T follicular helper cell (primary cell): Measurements from ENCODE around the gene UHRF2.
"Not testable (repeated sequence)": the region's sequence is repeated elsewhere in the genome, so short reads cannot be mapped to it uniquely, and the experiment has no call there.

Experiments
- DNase-seq: peaks from one replicate; pipeline ENCODE4 v3.0.0-alpha.2; 2020; ENCODE audit warnings: low read depth
- total RNA-seq, 2 experiments: gene quantifications; one replicate each; lab custom pipeline; 2026; lab: John Stamatoyannopoulos, UW

UHRF2 gene, protein sequence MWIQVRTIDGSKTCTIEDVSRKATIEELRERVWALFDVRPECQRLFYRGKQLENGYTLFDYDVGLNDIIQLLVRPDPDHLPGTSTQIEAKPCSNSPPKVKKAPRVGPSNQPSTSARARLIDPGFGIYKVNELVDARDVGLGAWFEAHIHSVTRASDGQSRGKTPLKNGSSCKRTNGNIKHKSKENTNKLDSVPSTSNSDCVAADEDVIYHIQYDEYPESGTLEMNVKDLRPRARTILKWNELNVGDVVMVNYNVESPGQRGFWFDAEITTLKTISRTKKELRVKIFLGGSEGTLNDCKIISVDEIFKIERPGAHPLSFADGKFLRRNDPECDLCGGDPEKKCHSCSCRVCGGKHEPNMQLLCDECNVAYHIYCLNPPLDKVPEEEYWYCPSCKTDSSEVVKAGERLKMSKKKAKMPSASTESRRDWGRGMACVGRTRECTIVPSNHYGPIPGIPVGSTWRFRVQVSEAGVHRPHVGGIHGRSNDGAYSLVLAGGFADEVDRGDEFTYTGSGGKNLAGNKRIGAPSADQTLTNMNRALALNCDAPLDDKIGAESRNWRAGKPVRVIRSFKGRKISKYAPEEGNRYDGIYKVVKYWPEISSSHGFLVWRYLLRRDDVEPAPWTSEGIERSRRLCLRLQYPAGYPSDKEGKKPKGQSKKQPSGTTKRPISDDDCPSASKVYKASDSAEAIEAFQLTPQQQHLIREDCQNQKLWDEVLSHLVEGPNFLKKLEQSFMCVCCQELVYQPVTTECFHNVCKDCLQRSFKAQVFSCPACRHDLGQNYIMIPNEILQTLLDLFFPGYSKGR
- 73.3 to 151 reads per million in 2 experiments for total RNA-seq

DNA sequence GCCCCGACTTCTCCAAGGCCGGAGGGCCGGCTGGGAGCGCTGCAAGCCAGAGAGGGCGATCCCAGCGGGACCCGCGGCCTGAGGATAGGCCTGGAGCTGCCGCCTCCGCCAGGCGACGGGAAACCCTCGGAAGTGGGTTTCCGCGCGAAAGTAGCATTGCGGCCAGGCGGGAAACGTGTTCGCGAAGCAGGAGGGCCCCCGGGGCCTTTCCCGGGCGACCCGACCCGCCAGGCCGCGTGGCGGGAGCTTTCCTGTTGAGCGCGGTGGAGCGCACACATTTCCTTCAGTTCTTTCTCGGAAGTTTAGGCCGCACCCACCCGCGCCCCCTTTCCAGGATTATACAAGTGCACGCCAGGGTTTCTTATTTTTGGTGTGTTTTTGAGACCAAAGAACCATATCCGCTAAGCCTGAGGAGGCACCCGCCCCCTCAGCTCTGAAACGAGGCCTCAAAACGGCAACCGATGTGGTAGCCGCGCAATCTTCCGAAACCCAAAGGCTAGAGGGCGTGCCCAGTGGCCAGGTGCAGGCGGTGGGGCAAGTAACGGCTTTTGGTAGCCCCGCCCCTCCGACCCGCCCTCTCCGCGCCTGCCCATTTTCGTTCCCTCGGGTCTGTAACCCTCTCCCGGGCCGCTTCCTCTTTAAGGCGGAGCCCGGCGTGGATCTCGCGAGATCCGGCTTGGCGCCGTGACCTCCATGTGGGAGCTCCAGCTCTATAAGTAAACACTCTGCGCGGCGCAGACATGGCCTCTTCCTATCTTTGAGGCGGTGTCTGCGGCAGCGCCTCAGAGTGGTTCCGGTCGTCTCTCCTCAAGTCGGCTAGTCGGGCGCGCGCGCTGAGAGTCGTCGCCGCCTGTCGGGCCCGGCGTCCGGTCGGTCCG, at the start of gene UHRF2:
Gene UHRF2, plus strand, starts transcription at position 713 of the 878 bp plus-strand sequence. CDS start 292 bp downstream, outside the sequence.
- peak; percentile 99 for DNase-seq

DNA sequence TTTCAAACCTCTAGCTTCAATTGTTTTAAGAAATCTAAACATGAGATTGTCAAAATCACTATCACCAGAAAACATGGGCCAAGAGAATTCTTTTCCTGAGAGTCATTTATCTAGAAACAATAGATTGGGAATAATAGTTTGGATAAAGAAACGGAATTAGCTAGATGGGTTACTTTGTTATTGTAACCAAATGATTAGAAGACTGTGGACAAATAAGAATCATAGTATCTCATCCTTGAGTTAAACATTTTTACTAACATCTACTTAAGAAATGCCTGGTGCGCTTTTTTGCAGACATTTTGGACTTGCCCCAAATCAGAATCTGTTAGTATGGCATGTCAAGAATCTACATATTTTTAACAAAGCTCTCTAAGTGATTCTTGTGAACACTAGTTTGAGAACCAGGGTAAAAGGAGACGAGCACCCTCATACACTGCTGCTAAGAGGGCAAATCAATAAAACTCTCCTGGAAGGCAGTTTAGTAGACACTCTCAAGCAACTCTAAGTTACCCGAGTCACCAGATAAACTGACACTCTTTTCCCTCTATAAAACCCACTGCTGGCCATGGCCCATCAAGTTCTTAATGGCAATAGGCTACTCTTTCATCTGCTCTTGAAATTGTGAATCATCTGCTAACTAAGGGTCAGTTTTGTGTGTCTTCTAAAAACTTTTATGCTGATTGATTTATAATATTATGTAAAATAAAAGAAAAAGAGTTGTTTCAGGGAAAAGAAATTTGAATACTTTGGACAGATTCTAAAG, 45.7 kb upstream of the UHRF2 start:
- no peak for DNase-seq

DNA sequence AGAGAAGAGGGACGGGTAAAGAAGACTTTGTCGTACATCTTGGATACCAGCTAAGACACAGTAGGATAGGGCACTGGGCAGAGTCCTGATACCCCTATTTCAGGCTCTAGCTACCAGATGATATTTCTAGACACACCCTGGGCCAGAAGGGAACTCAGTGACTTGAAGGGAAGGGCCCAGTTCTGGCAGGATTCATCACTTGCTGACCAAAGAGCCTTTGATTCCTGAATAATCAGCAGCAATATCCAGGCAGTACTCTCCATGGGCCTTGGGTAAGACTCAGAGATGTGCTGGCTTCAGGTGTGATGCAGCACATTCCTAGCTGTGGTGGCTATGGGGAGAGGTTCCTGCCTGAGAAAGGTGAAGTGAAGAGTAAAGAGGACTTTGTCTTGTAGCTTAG, 44.2 kb upstream of the UHRF2 start:
- no peak for DNase-seq

DNA sequence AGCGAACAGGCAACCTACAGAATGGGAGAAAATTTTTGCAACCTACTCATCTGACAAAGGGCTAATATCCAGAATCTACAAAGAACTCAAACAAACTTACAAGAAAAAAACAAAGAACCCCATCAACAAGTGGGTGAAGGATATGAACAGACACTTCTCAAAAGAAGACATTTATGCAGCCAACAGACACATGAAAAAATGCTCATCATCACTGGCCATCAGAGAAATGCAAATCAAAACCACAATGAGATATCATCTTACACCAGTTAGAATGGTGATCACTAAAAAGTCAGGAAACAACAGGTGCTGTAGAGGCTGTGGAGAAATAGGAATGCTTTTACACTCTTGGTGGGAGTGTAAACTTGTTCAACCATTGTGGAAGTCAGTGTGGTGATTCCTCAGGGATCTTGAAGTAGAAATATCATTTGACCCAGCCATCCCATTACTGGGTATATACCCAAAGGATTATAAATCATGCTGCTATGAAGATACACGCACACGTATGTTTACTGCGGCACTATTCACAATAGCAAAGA, 31.5 kb upstream of the UHRF2 start:
- DNase-seq, result not testable (repeated sequence)

DNA sequence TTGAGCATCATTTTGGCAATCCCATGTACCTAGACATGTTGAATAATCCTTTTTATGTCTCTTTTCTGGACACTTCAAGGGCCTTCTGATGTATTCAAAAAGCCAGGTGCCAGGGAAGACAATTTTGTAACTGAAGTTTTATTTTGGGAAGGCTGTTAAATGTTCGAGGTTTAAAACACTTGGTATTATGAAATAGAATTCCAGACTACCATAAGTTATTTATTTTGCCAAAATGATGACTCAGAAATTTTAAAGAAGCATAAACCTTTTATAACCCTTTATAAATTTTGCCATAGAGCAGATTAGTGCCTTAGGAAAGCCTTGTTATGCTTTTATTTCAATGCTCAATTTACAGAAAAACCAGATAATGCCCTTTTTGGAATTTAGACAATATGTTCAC, 30.3 kb upstream of the UHRF2 start:
- no peak for DNase-seq

DNA sequence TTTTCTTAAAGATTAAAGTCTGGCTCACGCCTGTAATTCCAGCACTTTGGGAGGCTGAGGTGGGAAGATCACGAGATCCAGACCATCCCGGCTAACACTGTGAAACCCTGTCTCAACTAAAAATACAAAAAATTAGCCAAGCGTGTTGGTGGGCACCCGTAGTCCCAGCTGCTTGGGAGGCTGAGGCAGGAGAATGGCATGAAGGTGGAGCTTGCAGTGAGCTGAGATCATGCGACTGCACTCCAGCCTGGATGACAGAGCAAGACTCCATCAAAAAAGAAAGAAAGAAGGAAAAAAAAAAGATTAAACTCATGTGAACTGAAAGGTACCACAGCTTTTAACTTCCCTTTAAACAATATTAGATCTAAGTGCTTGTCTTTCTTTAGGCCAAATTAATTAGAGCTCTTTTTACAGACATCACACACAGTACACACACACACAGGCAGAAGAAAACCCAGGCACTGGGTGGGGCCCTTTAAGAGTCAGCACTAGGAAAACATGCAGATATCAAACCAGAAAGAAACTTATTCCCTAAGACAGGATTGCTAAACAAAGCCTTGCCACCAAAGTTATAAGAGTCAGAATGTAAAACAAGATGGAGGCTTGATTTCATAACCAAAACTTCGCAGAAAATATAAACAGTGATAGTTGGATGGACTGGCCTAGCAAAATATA, 29.3 kb upstream of the UHRF2 start:
- no peak for DNase-seq

DNA sequence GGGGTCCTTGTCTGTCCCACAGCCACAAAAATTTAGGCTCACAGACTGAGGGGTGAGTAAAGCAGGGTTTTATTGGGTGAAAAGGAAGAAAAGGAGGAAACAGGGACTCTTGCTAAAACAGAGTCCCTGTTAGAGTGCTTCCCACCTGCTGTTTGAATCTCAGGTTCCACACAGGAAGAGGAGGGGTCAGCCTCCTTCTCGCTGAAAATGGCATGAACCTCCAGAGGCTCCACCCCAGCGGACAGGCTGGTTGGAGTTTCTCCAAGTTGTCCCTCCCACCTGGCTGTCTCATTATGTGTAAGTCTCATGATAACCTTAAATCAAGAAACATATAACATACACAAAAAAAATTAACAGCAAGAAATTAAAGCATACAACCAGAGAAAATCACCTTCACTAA, 28.3 kb upstream of the UHRF2 start:
- no peak for DNase-seq

DNA sequence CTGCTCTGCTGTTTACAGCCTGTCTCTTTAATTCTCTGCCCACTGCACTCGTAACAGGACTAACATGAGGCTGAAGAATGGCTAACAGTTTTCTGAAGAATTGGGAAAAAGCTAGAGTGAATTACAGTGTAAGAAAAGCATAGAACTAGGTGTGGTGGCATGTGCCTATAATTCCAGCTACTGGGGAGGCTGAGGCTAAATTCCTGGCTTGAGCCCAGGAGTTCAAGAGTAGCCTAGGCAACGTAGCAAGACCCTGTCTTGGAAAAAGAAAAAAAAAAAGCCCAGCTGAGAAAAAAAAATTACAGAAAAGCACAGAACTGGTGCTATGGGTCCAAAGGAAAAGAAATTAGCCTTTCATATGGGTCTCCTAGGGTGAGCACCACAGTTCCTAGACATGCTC, 13.9 kb upstream of the UHRF2 start:
- no peak for DNase-seq

DNA sequence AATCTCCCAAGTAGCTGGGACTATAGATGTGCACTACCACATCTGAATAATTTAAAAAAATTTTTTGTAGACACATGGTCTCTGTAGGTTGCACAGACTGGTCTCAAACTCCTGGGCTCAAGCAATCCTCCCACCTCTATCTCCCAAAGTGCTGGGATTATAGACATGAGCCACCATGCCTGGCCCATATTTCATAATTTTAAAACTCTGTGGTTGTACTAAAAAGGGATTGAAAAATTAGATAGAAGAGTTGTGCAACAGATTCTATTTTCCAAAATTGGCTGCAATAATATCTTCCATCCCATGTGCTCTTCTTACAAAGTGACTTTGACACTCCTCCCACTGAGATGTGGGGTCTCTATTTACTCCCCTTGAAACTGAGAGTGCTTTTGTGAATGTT, 7.6 kb upstream of the UHRF2 start:
- no peak for DNase-seq

DNA sequence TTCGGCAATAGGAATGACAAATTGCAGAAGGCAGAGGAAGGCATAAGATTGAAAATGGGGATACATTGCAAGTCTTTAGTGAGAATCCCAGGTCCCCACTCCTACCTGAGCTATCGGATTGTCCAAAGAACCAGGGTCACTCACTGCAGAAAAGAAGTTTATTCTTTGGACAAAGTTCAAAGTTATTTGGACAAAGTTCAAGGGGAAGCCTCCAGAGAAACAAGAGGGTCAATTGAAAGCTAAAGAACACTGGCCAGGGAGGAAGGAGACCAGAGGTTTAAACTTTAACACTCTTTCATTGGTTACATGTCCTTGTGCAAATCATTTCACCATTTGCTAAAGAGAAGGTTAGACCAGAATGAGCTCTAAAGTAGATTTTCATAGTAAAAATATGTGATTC, 5.2 kb upstream of the UHRF2 start:
- no peak for DNase-seq

DNA sequence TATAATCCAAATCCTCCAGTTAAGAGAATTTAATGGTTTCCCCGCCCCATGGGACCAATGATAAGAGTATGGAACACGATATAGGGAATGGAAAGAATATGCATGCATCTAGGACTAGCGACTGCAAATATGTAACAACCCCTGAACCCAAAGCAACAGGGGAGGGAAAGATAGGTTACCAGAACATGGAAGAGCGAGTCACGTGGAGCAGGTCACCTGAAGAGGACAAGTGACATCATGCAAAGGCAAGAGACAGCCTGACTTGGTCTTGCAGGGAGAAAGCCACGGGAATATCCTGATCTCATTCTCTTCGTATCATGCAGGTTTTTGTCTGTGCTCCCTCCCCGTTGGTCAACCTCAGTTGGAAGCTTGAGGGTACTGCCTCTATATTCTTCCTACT, 4.7 kb upstream of the UHRF2 start:
- no peak for DNase-seq

DNA sequence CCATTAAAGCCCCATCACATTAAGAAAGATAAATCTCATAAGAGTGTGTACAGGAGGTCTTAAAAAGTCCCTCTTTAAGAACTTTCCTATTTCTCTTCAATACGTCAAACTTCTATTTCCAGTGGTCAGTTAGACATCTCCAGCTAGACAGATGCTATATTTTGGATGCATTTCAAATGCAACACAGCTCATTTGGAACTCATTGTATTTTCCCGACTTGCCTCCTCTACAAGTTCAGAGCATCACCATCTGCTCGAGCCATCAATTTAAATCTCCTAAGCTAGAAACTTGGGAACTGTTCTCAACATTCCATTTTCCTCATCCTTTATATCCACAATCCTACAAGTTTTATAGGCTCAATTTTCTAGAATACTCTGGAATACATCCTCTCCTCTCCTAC, 3.2 kb upstream of the UHRF2 start:
- no peak for DNase-seq

DNA sequence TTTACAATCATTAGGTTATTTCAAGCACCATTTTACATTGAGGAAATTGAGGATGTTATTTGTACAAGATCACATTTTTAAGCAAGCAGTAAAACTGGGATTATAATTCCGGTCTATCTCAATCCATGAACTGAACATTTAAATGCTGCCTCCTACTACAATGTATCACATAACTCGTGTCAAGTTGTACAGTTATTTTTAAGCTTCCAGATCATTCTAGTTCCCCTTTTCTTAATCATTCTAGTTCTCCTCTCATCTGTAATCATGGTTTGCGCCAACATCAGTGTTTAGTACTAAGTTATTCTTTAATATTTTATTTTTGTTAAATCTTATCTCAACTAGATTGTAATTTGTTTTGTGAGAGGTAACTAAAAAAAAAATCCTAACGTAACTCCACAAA, 2.4 kb upstream of the UHRF2 start:
- no peak for DNase-seq

DNA sequence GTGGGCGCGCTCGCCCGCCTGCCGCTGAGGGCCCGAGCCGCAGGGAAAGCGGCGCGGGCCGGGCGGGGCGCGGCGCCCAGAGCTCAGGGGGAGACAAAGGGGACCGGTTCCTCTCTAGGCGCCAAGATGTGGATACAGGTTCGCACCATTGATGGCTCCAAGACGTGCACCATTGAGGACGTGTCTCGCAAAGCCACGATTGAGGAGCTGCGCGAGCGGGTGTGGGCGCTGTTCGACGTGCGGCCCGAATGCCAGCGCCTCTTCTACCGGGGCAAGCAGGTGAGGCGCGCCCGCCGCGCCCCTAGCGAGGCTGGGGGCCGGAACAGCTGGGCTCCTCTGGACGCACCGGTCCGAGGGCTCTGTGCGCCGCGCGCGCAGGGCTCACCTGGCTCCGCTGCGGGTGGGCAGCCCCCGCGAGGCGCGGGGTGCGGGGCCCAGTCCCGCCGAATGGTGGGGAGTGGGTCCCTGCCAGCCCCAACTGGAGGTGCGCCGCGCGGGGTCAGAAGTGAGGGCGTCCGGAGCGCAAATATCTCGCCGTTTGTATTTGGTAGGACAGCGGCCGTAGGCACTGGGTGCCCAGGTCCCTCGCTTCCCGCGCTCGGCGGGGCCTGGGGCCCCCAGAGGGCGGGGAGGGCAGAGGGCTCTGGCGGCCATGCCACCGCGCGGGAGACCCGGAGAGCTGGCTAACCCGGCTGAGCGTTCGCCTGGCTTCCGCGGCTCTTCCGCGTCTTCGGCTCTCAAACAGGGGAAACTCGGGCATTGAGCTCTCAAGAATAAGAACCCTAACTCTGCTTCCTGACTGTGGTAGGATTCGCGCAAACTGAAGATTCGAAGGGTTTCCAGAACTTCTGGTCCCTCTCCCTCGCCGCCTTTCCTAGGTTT, 607 bp downstream of the UHRF2 start:
- no peak for DNase-seq

DNA sequence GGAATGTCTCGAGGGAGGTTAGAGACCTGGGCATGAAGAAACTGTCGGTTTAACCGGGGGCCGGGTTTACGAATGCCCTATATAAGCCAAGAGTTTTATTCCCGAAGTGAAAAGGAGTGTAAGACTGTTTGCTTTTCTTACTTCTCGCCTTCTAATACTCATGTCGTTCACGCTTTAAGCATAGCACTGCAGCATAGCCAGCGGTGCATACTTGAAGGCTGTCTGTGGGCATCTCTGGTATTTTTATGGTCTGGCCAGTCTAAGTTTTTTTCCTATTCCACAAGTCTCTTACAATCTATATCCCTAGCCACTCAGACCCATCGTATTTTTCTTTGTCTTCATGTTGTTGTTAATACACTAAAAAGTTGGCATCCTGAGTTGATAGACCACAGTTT, 1.2 kb downstream of the UHRF2 start:
- no peak for DNase-seq

DNA sequence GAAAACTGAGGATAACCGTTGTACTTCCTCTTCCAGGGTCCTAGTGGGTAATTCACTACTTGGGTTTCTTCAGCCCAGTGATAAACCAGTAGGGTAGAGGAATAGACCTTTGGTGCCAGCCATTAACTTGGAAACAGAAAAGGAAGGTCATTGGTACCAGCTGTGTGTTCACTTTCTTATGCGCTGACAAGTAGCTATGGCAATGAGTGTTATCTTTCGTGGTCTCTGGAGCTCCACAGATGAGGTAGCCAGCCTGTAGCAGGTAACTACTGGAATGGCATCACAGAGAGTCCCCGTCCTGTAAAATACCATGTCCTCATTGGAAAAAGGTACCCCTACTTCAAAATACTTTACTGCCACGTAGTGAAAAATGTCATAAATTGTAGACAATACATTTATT, 2.3 kb downstream of the UHRF2 start:
- DNase-seq, result no peak

DNA sequence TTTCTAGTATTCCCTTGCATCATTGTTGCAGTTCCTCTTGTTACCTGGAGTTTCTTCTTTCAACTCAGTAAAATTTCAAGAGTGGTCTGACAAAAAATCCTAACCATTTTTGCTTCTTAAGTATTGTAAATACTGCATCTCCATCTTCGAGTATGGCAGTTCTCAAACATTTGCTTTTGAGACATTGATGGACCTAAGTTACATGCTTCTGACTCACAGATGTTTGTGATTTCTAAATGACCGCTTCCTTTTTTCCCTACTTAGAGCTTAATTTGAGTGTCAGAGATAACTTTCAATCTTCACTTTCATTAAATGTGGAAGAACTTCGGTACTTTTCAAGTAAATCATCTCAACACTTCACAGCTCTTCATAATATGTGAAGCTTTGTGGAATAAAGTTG, 4.2 kb downstream of the UHRF2 start:
- DNase-seq, result no peak

DNA sequence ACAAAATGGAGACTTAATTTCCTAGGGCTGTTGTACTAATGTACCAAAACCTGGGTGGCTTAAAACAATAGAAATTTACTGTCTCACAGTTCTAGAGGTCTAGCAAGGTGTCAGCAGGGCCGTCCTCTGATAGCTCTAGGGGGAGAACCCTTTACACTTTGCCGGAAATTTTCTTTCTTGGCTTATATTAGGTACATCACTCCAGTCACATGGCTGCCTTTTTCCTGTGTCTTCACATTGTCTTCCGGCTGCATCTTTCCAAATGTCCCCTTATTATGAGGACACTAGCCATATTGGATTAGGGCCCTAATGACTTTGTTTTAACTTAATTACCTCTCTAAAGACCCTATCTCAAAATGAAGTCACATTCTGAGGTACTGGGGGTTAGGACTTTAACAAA, 5.8 kb downstream of the UHRF2 start:
- no peak for DNase-seq

DNA sequence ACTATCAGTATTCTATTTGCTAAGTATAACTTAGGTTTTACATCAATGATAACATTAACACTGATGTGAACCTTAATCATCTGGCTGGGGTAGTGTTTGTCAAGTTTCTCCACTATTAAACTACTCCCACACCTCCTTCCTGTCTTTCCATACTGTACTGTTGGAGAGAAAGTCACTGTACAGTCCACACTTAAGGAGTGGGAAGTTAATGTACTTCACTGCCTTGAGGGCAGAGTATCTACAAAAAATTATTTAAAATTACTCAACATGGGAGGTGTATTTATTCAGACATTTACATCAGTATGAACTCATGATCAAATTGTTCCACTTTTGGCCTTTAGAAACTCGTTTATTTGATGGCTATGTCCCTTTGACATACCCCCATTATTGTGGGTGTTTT, 11.9 kb downstream of the UHRF2 start:
- no peak for DNase-seq

DNA sequence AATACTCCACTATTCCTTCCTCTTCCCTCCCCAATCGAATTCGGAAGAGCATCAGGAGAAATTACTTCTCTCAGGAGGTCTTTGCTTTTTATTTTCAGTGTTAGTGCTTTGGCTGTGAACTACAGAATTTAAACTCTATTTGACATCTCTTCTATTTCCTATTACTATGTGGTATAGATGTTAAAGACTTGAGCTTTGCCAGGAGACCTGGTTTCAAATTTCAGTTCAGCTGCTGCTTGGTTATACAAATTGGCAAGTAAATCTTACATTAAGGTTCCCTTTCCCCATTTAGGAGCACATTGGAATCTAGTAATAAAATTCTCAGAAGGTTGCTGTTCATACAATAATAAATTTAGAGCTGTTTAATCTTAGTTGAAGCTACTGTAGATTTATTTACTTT, 13.1 kb downstream of the UHRF2 start:
- no peak for DNase-seq
